Caco-2 (cell line): ENCODE results near the gene BCAS3. TPM values are rescaled to one million over a fixed set of nuclear protein-coding genes. Genes with fewer than 3 reads are reported as not detected.

Experiments
- BruUV-seq: library from RNA; stranded (reverse); fragments of 400-500 nt; replicated peaks from 2 replicates; lab custom pipeline; 2021; lab: Mats Ljungman, UMichigan
- CTCF ChIA-PET: fragments of 300-600 bp; sonication (Branson Sonifier 250); formaldehyde crosslinking; loops from one replicate; lab custom pipeline; 2022; ENCODE audit warnings: antibody characterized with exemption; lab: Charles Lee
- POLR2A ChIA-PET: fragments of 300-600 bp; sonication (Branson Sonifier 250); formaldehyde crosslinking; loops from one replicate; lab custom pipeline; 2022; ENCODE audit warnings: antibody characterized with exemption; lab: Charles Lee
- DNase-seq, 2 experiments: peaks; one replicate each; pipeline versions ENCODE4 v3.0.0 to v3.0.0-alpha.2; 2020 to 2022
- H3K27me3 ChIP-seq: replicated peaks from 2 replicates; pipeline ENCODE4 v1.6.0; 2011; ENCODE audit warnings: low read length; ENCODE audit not compliant: control insufficient read depth, insufficient read depth
- H3K36me3 ChIP-seq: 2 replicates; pipeline ENCODE4 v1.5.1; 2011; ENCODE audit warnings: low read length; ENCODE audit not compliant: control insufficient read depth, insufficient read depth
- H3K4me1 ChIP-seq: fragments of 250-450 bp; sonication (Bioruptor Pico); 2 replicates; pipeline ENCODE4 v1.5.1; 2020; ENCODE audit warnings: mild to moderate bottlenecking
- H3K4me3 ChIP-seq: 2 replicates; pipeline ENCODE4 v1.5.1; 2011; ENCODE audit warnings: low read depth, mild to moderate bottlenecking, control low read depth, low read length
- H3K9me3 ChIP-seq: fragments of 250-450 bp; sonication (Bioruptor Pico); 2 replicates; pipeline ENCODE4 v1.5.1; 2020; ENCODE audit warnings: mild to moderate bottlenecking, moderate library complexity
- H3K27ac Mint-ChIP-seq: one replicate; pipeline ENCODE4 v1.8.0; 2022; ENCODE audit warnings: mixed read lengths; ENCODE audit not compliant: unreplicated experiment
- H3K27me3 Mint-ChIP-seq: one replicate; pipeline ENCODE4 v1.8.0; 2022; ENCODE audit warnings: mixed read lengths; ENCODE audit not compliant: insufficient read depth, unreplicated experiment
- H3K36me3 Mint-ChIP-seq: one replicate; pipeline ENCODE4 v1.8.0; 2022; ENCODE audit warnings: mild to moderate bottlenecking, mixed read lengths; ENCODE audit not compliant: insufficient read depth, unreplicated experiment
- H3K4me1 Mint-ChIP-seq: one replicate; pipeline ENCODE4 v1.8.0; 2022; ENCODE audit warnings: low read depth, mixed read lengths; ENCODE audit not compliant: unreplicated experiment
- H3K4me3 Mint-ChIP-seq: one replicate; pipeline ENCODE4 v1.8.0; 2022; ENCODE audit warnings: mild to moderate bottlenecking, moderate library complexity, mixed read lengths; ENCODE audit not compliant: unreplicated experiment
- H3K9me3 Mint-ChIP-seq: one replicate; pipeline ENCODE4 v1.8.0; 2022; ENCODE audit warnings: mixed read lengths; ENCODE audit not compliant: unreplicated experiment
- CTCF ChIP-seq, 2 experiments: fragments of 200-600 bp in 1 of 2; IDR thresholded peaks; 1 replicate in 1 of 2; 2 replicates in 1 of 2; pipeline versions ENCODE4 v1.5.1 to v1.8.0; 2011 to 2022; ENCODE audit warnings: antibody characterized with exemption in 1 of 2, control low read depth in 1 of 2, inconsistent platforms in 1 of 2, low read depth in 1 of 2, low read length in 1 of 2, mild to moderate bottlenecking in 1 of 2, moderate library complexity in 1 of 2; ENCODE audit not compliant: insufficient read depth in 1 of 2, severe bottlenecking in 1 of 2, unreplicated experiment in 1 of 2
- intact Hi-C: fragments of 100-400 bp; cut with micrococcal nuclease; formaldehyde crosslinking; loops from one replicate; pipeline ENCODE4 v1.10.0; 2022; ENCODE audit not compliant: unreplicated experiment
- total RNA-seq: library from RNA; stranded (reverse); gene quantifications from 2 replicates; pipeline ENCODE4 v1.2.3, GENCODE V29; 2022

Gene BCAS3
- total RNA-seq, 1 experiment from 2014 or later = 44.1 TPM

GRCh38 chr17:61395409-61395982 lies 717.8 kb downstream of the BCAS3 start:
- H3K36me3 Mint-ChIP-seq = peaks cover 21% of the 10 kb centered on the region
- Histone ChIP-seq H3K27me3 (no peaks in the 10 kb centered on the region), H3K36me3 (no peaks in the 10 kb centered on the region), H3K9me3 (no peaks in the 10 kb centered on the region), H3K4me1 (peaks cover 29% of the 10 kb centered on the region), H3K4me3 (no peak overlapping the region)
- intact Hi-C loops = no loop called here
- peak overlapping the region; percentile 42 for H3K4me3 Mint-ChIP-seq
- H3K27me3 Mint-ChIP-seq = no peaks in the 10 kb centered on the region
- BruUV-seq = no TSS peak
- H3K4me1 Mint-ChIP-seq = peaks cover 24% of the 10 kb centered on the region
- ChIA-PET CTCF (no interaction called here), POLR2A (no interaction called here)
- no peaks in the 10 kb centered on the region for H3K9me3 Mint-ChIP-seq
- TF ChIP-seq CTCF (IDR thresholded peaks at IDR 0.05; ENCODE audit: insufficient read depth in 1 of 2, low read depth in 1 of 2, low read length in 1 of 2, severe bottlenecking in 1 of 2, unreplicated experiment in 1 of 2) = no peak
- peak overlapping the region; percentile 55 for H3K27ac Mint-ChIP-seq
- no peak for DNase-seq

- Mint-ChIP-seq H3K4me3 (no peak overlapping the region), H3K27ac (no peak overlapping the region), H3K36me3 (peaks cover 21% of the 10 kb centered on the region), H3K27me3 (no peaks in the 10 kb centered on the region), H3K4me1 (peaks cover 24% of the 10 kb centered on the region), H3K9me3 (no peaks in the 10 kb centered on the region)
- H3K36me3 ChIP-seq = no peaks in the 10 kb centered on the region
- no peak for DNase-seq
- H3K27me3 ChIP-seq = no peaks in the 10 kb centered on the region
- no TSS peak for BruUV-seq
- H3K4me3 ChIP-seq = no peak overlapping the region
- CTCF ChIA-PET = no interaction called here
- TF ChIP-seq CTCF (IDR thresholded peaks at IDR 0.05; ENCODE audit: insufficient read depth in 1 of 2, low read depth in 1 of 2, low read length in 1 of 2, severe bottlenecking in 1 of 2, unreplicated experiment in 1 of 2) = no peak
- intact Hi-C loops = no loop called here
- H3K4me1 ChIP-seq = peaks cover 29% of the 10 kb centered on the region
- no peaks in the 10 kb centered on the region for H3K9me3 ChIP-seq
- POLR2A ChIA-PET = no interaction called here
Observed at GRCh38 chr17:61395983-61396585, 718.4 kb downstream of the BCAS3 start.

- Histone ChIP-seq H3K9me3 (no peaks in the 10 kb centered on the region), H3K4me1 (peaks cover 29% of the 10 kb centered on the region), H3K36me3 (no peaks in the 10 kb centered on the region), H3K4me3 (peak overlapping the region; percentile 17; the same call in 1 of the 2 replicates), H3K27me3 (no peaks in the 10 kb centered on the region)
- ChIA-PET POLR2A (no interaction called here), CTCF (interaction anchor here (0.6 kb wide), 1 partner anchor 13 kb away, joined by 3 read pairs; no protein-coding TSS in a partner anchor)
- H3K4me3 Mint-ChIP-seq = no peak overlapping the region
- peaks cover 24% of the 10 kb centered on the region for H3K4me1 Mint-ChIP-seq
- no peak for TF ChIP-seq CTCF (IDR thresholded peaks at IDR 0.05; ENCODE audit: insufficient read depth in 1 of 2, low read depth in 1 of 2, low read length in 1 of 2, severe bottlenecking in 1 of 2, unreplicated experiment in 1 of 2)
- intact Hi-C loops = no loop called here
- no peak for DNase-seq
- no TSS peak for BruUV-seq
- H3K9me3 Mint-ChIP-seq = no peaks in the 10 kb centered on the region
- H3K27me3 Mint-ChIP-seq = no peaks in the 10 kb centered on the region
- peaks cover 21% of the 10 kb centered on the region for H3K36me3 Mint-ChIP-seq
- no peak overlapping the region for H3K27ac Mint-ChIP-seq
Observed at GRCh38 chr17:61396586-61397085, 719.0 kb downstream of the BCAS3 start.
